HG03066 (cell line): ENCODE measurements around the gene PARP15.
"Not testable (repeated sequence)": the region's sequence is repeated elsewhere in the genome, so short reads cannot be mapped to it uniquely, and the experiment has no call there.

Experiments
- ATAC-seq: cut with Tn5 transposase; IDR thresholded peaks from one replicate; pipeline ENCODE4 v1.9.1; 2021; ENCODE audit warnings: low read depth; ENCODE audit not compliant: unreplicated experiment

PARP15 gene

DNA sequence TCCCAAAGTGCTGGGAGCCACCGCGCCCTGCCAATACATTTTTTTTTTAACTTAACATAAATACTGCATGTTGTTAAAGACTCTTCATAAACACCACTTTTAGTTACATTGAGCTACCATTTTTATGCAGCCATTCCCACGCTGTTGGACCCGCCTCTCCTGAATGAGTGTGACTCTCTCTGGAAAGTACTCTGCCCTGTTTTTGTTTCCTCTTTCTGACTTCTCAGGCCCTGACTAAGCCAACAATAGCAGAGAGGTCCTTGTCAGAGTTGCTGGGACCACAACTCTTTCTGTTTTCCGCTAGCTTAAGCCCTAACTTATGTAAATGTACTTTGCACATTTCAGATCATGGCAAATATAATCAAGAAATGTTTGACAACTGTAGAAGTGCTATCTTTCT, 35.2 kb downstream of the PARP15 start:
- ATAC-seq: no peak

DNA sequence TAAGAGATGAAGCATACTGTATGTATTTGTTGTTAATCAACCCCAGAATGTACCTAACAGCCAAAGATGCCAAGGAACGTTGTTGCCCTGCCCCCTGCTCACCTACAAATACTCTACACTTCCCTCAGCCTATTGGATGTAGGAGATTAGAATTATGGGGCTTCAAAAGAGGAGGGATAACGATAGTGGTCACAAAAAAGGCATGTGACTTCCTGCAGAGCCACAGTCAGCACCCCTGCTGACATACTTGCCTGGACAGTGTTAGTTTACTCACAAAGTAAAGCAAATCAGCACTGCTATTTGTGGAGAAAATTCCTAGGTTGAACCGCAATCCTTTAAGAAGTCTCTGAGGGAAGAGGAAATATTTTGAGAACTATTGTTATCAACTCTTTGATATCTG, 37.9 kb downstream of the PARP15 start:
- no peak for ATAC-seq

GRCh38 chr3:122618614-122619013, 41.2 kb downstream of the PARP15 start:
- ATAC-seq: no peak

DNA sequence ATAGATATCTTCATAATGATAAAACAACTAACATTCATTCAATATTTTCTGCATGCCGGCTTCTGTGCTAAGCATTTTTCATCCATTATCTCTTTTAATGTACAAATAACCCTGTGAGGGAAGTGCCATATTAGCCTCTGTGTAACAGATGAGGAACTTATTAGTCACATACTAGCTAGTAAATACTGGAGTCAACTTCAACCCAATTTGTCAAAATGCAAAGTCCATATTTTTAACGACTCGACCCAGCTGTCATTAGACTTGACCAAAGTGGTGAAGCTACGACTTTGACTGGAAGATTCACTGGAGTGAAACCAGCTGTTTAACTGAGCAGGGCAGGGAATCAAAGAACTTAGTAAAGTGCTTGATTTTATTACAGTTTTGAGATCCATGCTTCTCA, 41.6 kb downstream of the PARP15 start:
- ATAC-seq: no peak

DNA sequence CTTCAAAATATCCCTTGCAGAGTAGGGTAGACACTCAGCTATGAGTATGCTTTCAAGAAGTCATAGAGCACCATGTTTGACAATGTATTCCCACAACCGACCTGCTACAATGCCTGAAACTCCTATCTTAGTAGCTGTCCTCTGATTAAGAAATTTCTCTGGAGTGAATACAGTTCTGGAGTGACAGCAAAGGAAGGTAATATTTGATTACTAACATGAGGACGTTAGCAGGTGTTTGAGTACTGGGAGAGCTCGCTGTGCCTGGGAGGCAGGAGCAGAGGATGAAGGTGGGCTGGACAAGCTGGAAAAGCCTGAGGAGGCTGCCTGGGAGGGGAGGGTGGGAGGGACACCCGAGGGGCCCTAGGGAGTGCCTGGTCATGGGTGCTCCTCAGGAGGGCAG, 42.9 kb downstream of the PARP15 start:
- no peak for ATAC-seq

- ATAC-seq: peak; percentile 36
Observed at GRCh38 chr3:122621112-122621511, 43.7 kb downstream of the PARP15 start.

DNA sequence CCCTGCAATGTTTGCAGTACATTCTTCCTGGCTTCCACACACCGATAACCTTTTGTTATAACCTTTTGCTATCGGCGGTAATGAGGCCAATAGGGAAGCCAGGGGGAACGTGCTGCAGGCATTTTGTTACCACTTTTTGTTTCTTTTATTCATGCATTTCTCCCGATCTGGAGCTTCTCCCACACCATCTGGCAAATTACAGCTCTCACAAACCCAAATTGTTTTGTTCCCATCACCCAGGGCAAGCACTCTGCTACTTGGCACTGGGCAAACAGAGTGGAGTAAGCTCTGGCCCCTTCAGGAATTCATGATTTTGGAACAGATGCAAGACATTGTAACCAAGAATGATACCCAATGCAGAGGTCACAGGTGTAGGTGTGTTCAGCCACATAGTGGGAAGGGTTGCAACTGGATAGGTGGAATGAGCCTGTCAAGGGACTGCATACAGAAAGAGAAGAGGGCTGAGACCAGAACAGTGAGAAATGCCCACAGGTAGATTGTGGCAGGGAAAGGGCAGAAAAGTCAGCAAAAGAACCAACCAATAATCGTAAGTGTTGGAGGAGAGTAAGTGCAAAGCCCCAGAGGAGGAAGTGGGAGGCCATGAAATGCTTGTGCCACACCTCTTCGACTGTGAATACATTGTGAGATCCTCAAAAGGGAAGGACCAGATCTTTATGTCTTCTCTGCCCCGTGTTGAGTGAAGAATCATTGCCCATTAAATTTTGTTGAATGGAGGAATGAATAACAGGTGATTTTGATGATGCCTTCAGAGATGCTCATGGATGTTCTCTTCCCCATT, 45.8 kb downstream of the PARP15 start:
- no peak for ATAC-seq

DNA sequence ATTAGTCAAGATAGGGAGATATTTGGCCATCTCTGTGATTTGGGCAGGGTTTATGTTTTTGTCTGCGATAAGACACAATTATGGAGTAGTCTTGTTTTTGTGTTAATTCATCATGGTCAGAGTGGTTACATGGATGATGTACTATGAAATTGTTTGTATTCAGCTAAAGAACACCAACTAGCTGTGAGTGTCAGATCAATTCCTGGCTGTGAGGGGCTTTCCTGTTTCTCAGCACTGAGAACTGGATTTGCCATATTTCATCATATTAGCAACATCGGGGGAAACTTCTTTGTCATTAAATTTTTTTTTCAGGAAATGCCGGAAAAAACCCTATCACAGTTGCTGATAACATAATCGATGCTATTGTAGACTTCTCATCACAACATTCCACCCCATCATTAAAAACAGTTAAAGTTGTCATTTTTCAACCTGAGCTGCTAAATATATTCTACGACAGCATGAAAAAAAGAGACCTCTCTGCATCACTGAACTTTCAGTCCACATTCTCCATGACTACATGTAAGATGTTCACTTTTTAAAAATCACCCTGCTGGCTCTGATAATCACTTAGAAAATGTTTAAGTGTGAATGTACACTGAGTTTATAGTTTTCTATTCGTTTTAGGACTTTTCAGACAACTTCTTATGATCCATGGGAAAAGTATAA, 49.2 kb downstream of the PARP15 start:
- no peak for ATAC-seq

- ATAC-seq: no peak
Observed at GRCh38 chr3:122627301-122627700, 49.9 kb downstream of the PARP15 start.

DNA sequence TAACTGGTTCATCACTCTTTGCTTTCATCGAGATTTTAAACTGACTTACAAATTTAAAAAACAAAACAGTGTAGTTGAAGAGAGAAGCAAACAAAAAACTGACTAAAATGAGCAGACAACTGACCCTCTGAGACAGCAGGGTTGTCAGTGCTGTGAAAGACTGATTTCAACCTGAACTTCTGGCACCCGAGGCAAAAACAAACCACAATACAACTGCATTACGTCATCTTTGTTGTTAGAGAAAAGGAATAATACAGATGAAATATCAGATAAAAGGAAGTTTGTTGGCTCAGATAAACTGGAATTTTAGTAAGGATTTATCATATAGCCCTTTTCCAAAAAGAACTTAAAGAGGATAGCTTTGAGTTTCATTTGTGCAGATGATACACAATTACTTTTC, 51.1 kb downstream of the PARP15 start:
- ATAC-seq: no peak

- no peak for ATAC-seq
Observed at GRCh38 chr3:122629763-122630162, 52.3 kb downstream of the PARP15 start.

DNA sequence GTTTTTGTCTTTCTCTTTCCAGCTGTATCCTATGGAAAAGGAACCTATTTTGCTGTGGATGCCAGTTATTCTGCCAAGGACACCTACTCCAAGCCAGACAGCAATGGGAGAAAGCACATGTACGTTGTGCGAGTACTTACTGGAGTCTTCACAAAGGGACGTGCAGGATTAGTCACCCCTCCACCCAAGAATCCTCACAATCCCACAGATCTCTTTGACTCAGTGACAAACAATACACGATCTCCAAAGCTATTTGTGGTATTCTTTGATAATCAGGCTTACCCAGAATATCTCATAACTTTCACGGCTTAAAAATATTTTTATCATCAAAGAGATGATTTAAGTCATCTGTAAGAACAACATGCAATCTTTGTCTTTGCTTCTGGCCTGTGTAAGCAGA, 58.3 kb downstream of the PARP15 start:
- ATAC-seq: no peak

DNA sequence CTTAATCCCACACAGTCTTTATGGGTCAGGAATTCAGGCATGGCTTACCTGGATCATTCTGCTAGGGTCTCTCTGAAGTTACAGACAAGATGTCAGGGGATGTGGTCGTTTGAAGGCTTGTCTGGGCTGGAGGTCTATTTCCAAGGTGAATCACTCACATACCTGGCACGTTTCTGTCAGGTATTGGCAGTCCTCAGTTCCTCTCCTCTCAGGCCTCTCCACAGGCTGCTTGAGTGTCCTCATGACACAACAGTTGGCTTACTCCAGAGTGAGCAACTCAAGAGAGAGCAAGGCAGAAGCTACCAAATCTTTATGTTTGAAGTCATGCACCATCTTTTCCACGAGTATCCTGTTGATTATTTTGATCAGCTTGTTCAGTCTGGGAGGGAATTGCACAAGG, 59.2 kb downstream of the PARP15 start:
- ATAC-seq: no peak

DNA sequence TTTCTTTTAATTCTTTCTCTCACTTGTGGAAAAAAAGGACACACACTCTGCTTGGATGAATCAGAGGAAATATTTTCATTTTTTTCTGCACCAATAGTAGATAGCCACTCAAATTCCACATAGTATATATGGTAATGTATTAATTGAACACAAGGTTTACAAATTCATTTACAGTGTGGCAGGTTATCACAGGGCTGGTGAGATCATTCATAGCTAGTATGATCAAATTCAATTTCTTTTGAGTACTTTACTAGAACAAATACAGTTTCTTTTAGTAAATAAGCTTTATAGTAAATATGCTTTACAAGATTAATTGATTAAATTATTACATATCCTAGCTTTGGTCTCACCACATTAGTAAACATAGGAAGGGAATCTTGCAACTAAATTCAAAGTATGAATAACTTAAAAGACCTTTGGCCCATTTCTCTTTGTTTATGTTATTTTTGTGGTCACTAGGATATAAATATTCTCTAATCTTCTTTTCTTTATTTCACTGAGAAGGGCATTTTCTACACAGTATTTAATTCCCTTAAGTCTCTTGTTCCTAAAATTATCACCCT, 63.1 kb downstream of the PARP15 start:
- ATAC-seq: no peak

DNA sequence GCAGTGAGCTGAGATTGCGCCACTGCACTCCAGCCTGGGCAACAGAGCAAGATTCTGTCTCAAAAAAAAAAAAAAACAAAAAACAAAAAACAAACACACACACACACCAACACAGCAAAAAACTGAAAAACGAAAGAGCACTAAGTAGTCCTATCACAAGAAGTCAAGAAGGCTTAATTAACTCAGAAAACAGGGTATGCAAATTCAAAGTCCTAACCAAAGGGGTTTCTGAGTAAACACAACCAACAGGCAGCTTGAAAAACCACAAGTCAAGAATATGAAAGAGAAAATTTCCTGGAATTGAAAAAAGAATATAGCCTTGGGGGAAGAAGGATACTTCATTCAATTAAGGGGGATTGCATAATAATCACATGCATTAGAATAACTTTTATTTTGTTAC, 65.5 kb downstream of the PARP15 start:
- peak; percentile 74 for ATAC-seq

- ATAC-seq: peak; percentile 67
Observed at GRCh38 chr3:122646146-122646988, 68.9 kb downstream of the PARP15 start.

GRCh38 chr3:122651233-122651907, 73.9 kb downstream of the PARP15 start:
- not testable (repeated sequence) for ATAC-seq

DNA sequence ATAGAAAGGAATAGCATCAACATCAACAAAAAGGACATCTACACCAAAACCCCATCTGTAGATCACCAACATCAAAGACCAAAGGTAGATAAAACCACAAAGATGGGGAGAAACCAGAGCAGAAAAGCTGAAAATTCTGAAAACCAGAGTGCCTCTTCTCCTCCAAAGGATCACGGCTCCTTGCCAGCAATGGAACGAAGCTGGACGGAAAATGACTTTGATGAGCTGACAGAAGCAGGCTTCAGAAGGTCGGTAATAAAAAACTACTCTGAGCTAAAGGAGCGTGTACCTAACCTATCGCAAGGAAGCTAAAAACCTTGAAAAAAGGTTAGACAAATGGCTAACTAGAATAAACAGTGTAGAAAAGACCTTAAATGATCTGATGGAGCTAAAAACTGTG, 74.5 kb downstream of the PARP15 start:
- not testable (repeated sequence) for ATAC-seq

DNA sequence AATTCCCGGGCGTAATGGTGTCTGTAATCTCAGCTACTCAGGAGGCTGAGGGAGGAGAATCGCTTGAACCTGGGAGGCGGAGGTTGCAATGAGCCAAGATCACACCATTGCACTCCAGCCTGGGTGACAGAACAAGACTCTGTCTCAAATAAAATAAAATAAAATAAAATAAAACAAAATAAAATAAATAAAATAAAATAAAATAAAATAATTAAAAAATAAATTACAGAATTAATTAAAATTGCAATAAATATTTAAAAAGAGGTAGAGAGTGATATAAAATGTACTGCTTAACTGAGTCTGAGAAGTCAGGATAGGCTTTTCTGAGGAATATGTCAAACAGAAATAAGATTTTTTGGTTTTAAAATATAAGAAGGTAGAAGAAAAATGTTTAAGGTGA, 80.9 kb downstream of the PARP15 start:
- not testable (repeated sequence) for ATAC-seq

DNA sequence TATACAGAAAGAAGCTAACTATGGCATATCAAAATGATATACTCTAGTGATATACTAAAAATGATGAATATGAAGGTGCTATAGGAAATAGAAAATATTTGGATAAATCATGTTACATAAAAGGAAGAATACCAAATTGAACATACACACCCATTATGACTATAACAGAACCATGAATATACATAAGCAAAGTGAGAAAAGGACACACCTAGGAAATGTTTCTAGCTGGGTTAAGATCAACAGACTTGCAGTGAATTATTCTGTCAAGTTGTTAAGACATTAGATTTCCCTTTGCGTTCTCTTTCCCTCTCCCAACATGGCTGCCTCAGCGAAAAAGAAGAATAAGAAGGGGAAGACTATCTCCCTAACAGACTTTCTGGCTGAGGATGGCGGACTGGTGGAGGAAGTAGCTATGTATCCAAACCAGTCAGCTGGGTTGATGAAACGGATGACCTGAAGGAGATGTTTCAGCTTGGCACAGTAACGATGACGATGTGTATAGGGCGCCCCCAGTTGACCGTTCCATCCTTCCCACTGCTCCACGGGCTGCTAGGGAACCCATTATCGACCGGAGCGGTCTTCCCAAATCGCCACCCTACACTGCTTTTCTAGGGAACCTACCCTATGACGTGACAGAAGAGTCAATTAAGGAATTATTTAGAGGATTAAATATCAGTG, 83.0 kb downstream of the PARP15 start:
- no peak for ATAC-seq
